Fibroblast of lung (primary cell): ENCODE results near the gene COA7.

Experiments used
- CTCF ChIP-seq, 2 donors: IDR thresholded peaks in 1 of 2; conservative IDR thresholded peaks in 1 of 2; 1 replicate in 1 of 2; 2 replicates in 1 of 2; pipeline ENCODE4 v1.5.1; 2011 to 2012; ENCODE audit warnings: low read length in 2 of 2, control low read depth in 1 of 2, inconsistent platforms in 1 of 2, low read depth in 1 of 2, mild to moderate bottlenecking in 1 of 2
- EZH2 ChIP-seq: IDR thresholded peaks from 2 replicates; pipeline ENCODE4 v1.5.1; 2012; ENCODE audit warnings: low read length, control low read depth, mild to moderate bottlenecking; ENCODE audit errors: missing control alignments

DNA sequence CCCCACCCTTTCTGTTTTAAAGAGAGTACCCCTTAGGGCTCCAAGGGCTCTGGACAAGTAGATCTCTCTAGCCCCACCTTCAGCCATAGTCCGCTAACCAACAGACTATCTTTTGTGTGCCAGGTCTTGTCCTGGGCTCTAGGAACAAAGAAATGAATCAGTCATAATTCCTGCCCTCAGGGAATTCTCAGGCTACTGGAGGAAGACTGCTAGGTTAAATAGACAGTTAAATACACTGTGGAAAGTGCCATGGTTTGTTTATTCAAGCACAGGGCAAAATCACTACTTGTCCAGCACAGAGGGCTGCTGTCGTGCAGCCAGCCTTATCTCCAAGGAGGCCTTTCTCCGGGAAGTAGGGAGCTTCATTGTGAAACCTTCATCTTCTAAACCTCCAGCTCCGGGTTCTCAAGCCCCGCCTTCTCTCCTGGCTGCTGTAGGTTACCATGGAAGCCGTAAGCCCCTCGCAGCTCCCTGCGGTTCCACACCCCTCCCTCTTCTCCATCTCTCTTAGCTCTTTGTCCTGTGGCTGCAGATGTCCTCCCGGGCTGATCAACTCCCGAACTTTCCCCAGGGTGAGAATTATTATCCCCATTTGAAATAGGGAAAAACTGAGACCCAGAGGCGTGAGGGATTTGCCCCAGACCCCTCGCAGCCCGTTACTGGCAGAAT, 35.4 kb downstream of the COA7 start:
- TF ChIP-seq CTCF (conservative IDR thresholded peaks at IDR 0.05 in 1 of 2, IDR thresholded peaks at IDR 0.05 in 1 of 2; ENCODE audit: low read depth in 1 of 2, low read length in 2 of 2) = no peak
- no peak for TF ChIP-seq EZH2
